Duodenal mucosa (tissue), 2 donors: ENCODE results near the gene RHOF.
"Not testable (repeated sequence)": the region's sequence is repeated elsewhere in the genome, so short reads cannot be mapped to it uniquely, and the experiment has no call there.

Experiments
- H3K27ac ChIP-seq: one replicate; pipeline ENCODE4 v1.7.0; 2013; ENCODE audit warnings: low read depth, low read length
- H3K27me3 ChIP-seq, 2 donors: one replicate each; pipeline ENCODE4 v1.7.0; 2013; ENCODE audit warnings: low read length in 2 of 2, control low read depth in 1 of 2; ENCODE audit not compliant: insufficient read depth in 2 of 2, control insufficient read depth in 1 of 2
- H3K36me3 ChIP-seq, 2 donors: one replicate each; pipeline ENCODE4 v1.7.0; 2013; ENCODE audit warnings: low read length in 2 of 2, control low read depth in 1 of 2; ENCODE audit not compliant: insufficient read depth in 2 of 2, control insufficient read depth in 1 of 2
- H3K4me1 ChIP-seq, 2 donors: one replicate each; pipeline ENCODE4 v1.7.0; 2013; ENCODE audit warnings: low read length in 2 of 2, control low read depth in 1 of 2; ENCODE audit not compliant: insufficient read depth in 2 of 2, control insufficient read depth in 1 of 2
- H3K4me3 ChIP-seq, 2 donors: one replicate each; pipeline ENCODE4 v1.7.0; 2013; ENCODE audit warnings: low read length in 2 of 2, low read depth in 1 of 2
- H3K9ac ChIP-seq, 2 donors: one replicate each; pipeline ENCODE4 v1.7.0; 2013; ENCODE audit warnings: low read length in 2 of 2, low read depth in 1 of 2
- H3K9me3 ChIP-seq, 2 donors: one replicate each; pipeline ENCODE4 v1.7.0; 2013; ENCODE audit warnings: low read length in 2 of 2, control low read depth in 1 of 2; ENCODE audit not compliant: control insufficient read depth in 1 of 2

The RHOF gene

GRCh38 chr12:121791671-121792551 lies 1.6 kb downstream of the RHOF start:
- Histone ChIP-seq H3K27ac (peak overlapping the region; percentile 53), H3K9ac (peak overlapping the region; percentile 64 to 77), H3K36me3 (peaks cover 0 to 3% of the 10 kb centered on the region in 2 donors), H3K4me3 (peak overlapping the region; percentile 72 to 76), H3K27me3 (no peaks in the 10 kb centered on the region), H3K9me3 (no peaks in the 10 kb centered on the region), H3K4me1 (peaks cover 63 to 72% of the 10 kb centered on the region in 2 donors)

GRCh38 chr12:121790785-121791184 lies 2.7 kb downstream of the RHOF start:
- H3K27ac ChIP-seq, H3K9ac ChIP-seq, H3K36me3 ChIP-seq, H3K27me3 ChIP-seq, H3K9me3 ChIP-seq: not testable (repeated sequence)
- peaks cover 56 to 70% of the 10 kb centered on the region in 2 donors for H3K4me1 ChIP-seq
- H3K4me3 ChIP-seq, result peak overlapping the region in 1 of 2 donors; percentile 15

- H3K36me3 ChIP-seq, result no peaks in the 10 kb centered on the region
- peak overlapping the region; percentile 29 to 40 for H3K4me3 ChIP-seq
- peak overlapping the region; percentile 78 for H3K27ac ChIP-seq
- H3K9ac ChIP-seq, result peak overlapping the region; percentile 49
- no peaks in the 10 kb centered on the region for H3K9me3 ChIP-seq
- no peaks in the 10 kb centered on the region for H3K27me3 ChIP-seq
- H3K4me1 ChIP-seq, result peaks cover 49 to 63% of the 10 kb centered on the region in 2 donors
Measured at GRCh38 chr12:121789800-121790728, 3.4 kb downstream of the RHOF start.

- peak overlapping the region; percentile 78 for H3K27ac ChIP-seq
- no peaks in the 10 kb centered on the region for H3K36me3 ChIP-seq
Measured at GRCh38 chr12:121789233-121789781, 4.2 kb downstream of the RHOF start.

GRCh38 chr12:121788176-121788818 lies 5.2 kb downstream of the RHOF start:
- Histone ChIP-seq H3K4me3 (no peak overlapping the region), H3K9me3 (no peaks in the 10 kb centered on the region), H3K36me3 (no peaks in the 10 kb centered on the region), H3K27ac (no peak overlapping the region), H3K27me3 (no peaks in the 10 kb centered on the region), H3K4me1 (peaks cover 48% of the 10 kb centered on the region in 2 donors), H3K9ac (peak overlapping the region in 1 of 2 donors; percentile 46)

More at GRCh38 chr12:121789233-121789781, 4.2 kb downstream of the RHOF start:
- peaks cover 49 to 56% of the 10 kb centered on the region in 2 donors for H3K4me1 ChIP-seq
- peak overlapping the region; percentile 8 to 49 for H3K9ac ChIP-seq
- peak overlapping the region; percentile 29 to 40 for H3K4me3 ChIP-seq
- no peaks in the 10 kb centered on the region for H3K9me3 ChIP-seq
- no peaks in the 10 kb centered on the region for H3K27me3 ChIP-seq

- H3K9me3 ChIP-seq, result no peaks in the 10 kb centered on the region
- H3K36me3 ChIP-seq, result no peaks in the 10 kb centered on the region
- peaks cover 43 to 44% of the 10 kb centered on the region in 2 donors for H3K4me1 ChIP-seq
- H3K9ac ChIP-seq, result peak overlapping the region in 1 of 2 donors; percentile 32
- no peak overlapping the region for H3K4me3 ChIP-seq
- peak overlapping the region; percentile 13 for H3K27ac ChIP-seq
- no peaks in the 10 kb centered on the region for H3K27me3 ChIP-seq
Measured at GRCh38 chr12:121787063-121788025, 6.1 kb downstream of the RHOF start.

GRCh38 chr12:121786440-121786825 lies 7.1 kb downstream of the RHOF start:
- Histone ChIP-seq H3K4me1 (peaks cover 34 to 39% of the 10 kb centered on the region in 2 donors), H3K9ac (no peak overlapping the region), H3K4me3 (no peak overlapping the region), H3K9me3 (no peaks in the 10 kb centered on the region), H3K36me3 (no peaks in the 10 kb centered on the region), H3K27me3 (no peaks in the 10 kb centered on the region), H3K27ac (peak overlapping the region; percentile 52)

- Histone ChIP-seq H3K9ac (no peak overlapping the region), H3K4me1 (peaks cover 27 to 34% of the 10 kb centered on the region in 2 donors)
Measured at GRCh38 chr12:121784460-121784859, 9.0 kb downstream of the RHOF start.

GRCh38 chr12:121783766-121784165 lies 9.7 kb downstream of the RHOF start:
- Histone ChIP-seq H3K4me1 (peaks cover 21 to 30% of the 10 kb centered on the region in 2 donors), H3K4me3 (no peak overlapping the region), H3K27me3 (no peaks in the 10 kb centered on the region), H3K27ac (no peak overlapping the region), H3K9ac (no peak overlapping the region), H3K9me3 (no peaks in the 10 kb centered on the region), H3K36me3 (peaks cover 3 to 12% of the 10 kb centered on the region in 2 donors)

More at GRCh38 chr12:121784460-121784859, 9.0 kb downstream of the RHOF start:
- H3K4me3 ChIP-seq, result no peak overlapping the region
- peaks cover 3 to 6% of the 10 kb centered on the region in 2 donors for H3K36me3 ChIP-seq
- no peaks in the 10 kb centered on the region for H3K27me3 ChIP-seq
- no peak overlapping the region for H3K27ac ChIP-seq
- H3K9me3 ChIP-seq, result no peaks in the 10 kb centered on the region
